ENCODE results near the gene C1QTNF7. TPM values are rescaled to one million over a fixed set of nuclear protein-coding genes. Genes with fewer than 3 reads are reported as not detected.

C1QTNF7 gene
- total RNA-seq, 1 experiment from 2014 or later = 0.21 TPM

DNA sequence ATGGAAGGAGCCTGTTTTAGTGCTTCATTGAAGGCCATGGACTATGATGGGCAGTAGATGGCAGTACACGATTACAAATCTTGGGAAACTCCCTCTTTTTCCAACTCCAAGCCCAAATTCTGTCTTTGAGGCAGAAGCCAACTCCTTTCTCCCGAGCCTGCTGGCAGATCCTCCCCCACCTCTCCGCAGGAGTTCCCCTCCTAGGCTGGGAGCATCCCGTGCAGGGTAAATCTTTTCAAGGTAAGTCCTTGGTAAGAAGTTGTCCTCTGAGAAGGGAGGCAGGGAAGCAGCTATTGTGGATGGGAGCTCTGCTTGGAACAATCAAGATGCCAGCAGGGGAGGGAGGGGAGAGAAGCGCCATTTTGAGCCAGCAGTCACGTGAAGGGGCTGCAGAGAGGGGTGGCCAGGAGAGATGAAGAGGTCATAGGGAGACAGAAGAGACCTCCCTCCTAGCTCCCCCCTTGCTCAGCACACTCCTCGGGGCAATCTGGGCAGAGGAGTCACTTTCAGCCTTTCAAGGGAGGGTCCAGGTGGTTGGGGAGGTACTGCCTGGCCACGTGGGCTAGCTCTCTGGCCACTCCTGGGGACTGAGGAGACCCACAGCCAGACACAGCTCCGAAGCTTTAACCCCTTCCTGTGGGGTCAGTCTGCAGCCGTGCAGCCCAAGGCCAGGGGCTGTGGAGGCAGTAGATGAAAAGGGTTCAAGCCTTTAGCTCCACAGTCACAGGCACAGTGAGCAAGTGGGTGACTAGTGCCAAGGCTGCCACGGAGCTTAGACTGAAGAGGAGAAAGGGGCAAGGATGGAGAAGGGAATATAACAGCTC, 51.5 kb downstream of the C1QTNF7 start:
- Histone ChIP-seq H3K36me3 (ENCODE audit: insufficient read depth, low read length, poor library complexity, severe bottlenecking) (no peaks in the 10 kb centered on the region), H3K4me3 (ENCODE audit: low read depth, low read length, poor library complexity, severe bottlenecking) (peak overlapping the region; percentile 59), H3K27ac (ENCODE audit: low read depth, low read length, poor library complexity, severe bottlenecking) (peak overlapping the region; percentile 69), H3K4me1 (ENCODE audit: insufficient read depth, low read length, poor library complexity, severe bottlenecking) (peaks cover 9% of the 10 kb centered on the region), H3K27me3 (replicated peaks; ENCODE audit: insufficient read depth, low read depth, low read length, poor library complexity) (no peaks in the 10 kb centered on the region), H3K9me3 (ENCODE audit: low read depth, low read length, poor library complexity, severe bottlenecking) (no peaks in the 10 kb centered on the region)
- peak; percentile 92 for DNase-seq (ENCODE audit: low spot score)
- ChIA-PET CTCF (interaction anchor here (0.5 to 1.8 kb wide), 7 partner anchors 20 to 1240 kb away, joined by 3 to 10 read pairs (median 5); no protein-coding TSS in a partner anchor), POLR2A (ENCODE audit: low non-redundant PET) (no interaction called here)
- intact Hi-C loops (cut with micrococcal nuclease; ENCODE audit: unreplicated experiment) = loop anchor here (1.0 to 10.0 kb wide), 7 partner anchors 171 to 786 kb away; no protein-coding TSS in a partner anchor
- no TSS peak for BruUV-seq (replicated peaks)
- TF ChIP-seq, protein P1, sequence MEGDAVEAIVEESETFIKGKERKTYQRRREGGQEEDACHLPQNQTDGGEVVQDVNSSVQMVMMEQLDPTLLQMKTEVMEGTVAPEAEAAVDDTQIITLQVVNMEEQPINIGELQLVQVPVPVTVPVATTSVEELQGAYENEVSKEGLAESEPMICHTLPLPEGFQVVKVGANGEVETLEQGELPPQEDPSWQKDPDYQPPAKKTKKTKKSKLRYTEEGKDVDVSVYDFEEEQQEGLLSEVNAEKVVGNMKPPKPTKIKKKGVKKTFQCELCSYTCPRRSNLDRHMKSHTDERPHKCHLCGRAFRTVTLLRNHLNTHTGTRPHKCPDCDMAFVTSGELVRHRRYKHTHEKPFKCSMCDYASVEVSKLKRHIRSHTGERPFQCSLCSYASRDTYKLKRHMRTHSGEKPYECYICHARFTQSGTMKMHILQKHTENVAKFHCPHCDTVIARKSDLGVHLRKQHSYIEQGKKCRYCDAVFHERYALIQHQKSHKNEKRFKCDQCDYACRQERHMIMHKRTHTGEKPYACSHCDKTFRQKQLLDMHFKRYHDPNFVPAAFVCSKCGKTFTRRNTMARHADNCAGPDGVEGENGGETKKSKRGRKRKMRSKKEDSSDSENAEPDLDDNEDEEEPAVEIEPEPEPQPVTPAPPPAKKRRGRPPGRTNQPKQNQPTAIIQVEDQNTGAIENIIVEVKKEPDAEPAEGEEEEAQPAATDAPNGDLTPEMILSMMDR (conservative IDR thresholded peaks at IDR 0.05; ENCODE audit: low read depth, low read length) = peak; percentile 82
- TF ChIP-seq EZH2 (IDR thresholded peaks at IDR 0.05; ENCODE audit: borderline replicate concordance, low read depth, low read length, poor library complexity, severe bottlenecking) = no peak

DNA sequence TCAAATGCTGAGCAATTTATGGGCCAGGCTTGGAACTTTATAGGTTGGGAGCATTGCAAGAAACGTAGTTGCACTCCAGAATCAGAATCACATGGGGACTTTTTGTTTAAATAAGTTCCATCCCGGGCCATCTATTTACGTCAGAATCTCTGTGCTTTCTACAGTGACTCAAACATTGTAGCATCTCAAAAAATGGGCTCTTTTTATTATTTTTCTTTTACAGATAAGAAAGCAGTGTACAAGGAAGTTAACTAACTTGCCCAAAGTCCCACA, 52.0 kb downstream of the C1QTNF7 start:
- CTCF ChIA-PET = interaction anchor here (0.6 to 1.8 kb wide), 5 partner anchors 20 to 476 kb away, joined by 5 to 10 read pairs (median 7); no protein-coding TSS in a partner anchor

DNA sequence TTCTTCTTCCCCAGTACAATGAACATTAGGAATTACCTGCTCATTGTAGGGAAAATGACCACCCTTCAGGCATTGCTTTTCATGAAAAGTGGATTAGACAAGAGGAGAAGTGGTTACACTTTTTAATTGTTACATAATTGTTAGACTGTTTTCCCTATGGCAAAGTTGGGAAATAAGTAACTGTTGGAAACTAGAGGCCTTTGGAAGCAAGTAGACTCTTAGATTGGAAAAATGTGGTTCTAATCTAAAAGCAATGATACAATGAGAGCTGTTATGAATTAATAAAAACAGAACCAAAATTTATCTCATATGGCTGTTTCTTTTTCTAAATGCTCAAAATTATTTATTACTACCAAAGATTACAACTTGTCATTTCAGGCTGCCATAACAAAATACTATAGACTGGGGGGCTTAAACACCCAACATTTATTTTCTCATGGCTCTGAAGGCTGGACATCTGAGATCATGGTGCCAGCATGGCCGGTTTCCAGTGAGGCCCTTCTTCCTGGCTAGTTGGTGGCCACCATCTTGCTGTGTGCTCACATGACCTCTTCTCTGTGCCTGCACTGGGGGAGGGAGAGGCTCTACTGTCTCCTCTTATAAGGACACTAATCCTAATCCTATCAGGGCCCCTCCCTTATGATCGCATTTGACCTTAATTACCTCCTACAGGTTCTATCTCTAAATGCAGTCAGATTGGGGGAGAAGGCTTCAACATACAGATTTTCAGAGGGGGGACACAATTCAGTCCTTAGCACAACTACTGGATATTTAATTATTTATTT, 54.3 kb downstream of the C1QTNF7 start:
- Histone ChIP-seq H3K4me1 (ENCODE audit: insufficient read depth, low read length, poor library complexity, severe bottlenecking) (peaks cover 9% of the 10 kb centered on the region), H3K27me3 (replicated peaks; ENCODE audit: insufficient read depth, low read depth, low read length, poor library complexity) (no peaks in the 10 kb centered on the region), H3K27ac (ENCODE audit: low read depth, low read length, poor library complexity, severe bottlenecking) (no peak overlapping the region), H3K9me3 (ENCODE audit: low read depth, low read length, poor library complexity, severe bottlenecking) (peaks cover 5% of the 10 kb centered on the region), H3K4me3 (ENCODE audit: low read depth, low read length, poor library complexity, severe bottlenecking) (no peak overlapping the region), H3K36me3 (ENCODE audit: insufficient read depth, low read length, poor library complexity, severe bottlenecking) (peaks cover 6% of the 10 kb centered on the region)
- DNase-seq (ENCODE audit: low spot score) = no peak
- intact Hi-C loops (cut with micrococcal nuclease; ENCODE audit: unreplicated experiment) = no loop called here
- ChIA-PET CTCF (no interaction called here), POLR2A (ENCODE audit: low non-redundant PET) (no interaction called here)
- BruUV-seq (replicated peaks) = no TSS peak
- TF ChIP-seq EZH2 (IDR thresholded peaks at IDR 0.05; ENCODE audit: borderline replicate concordance, low read depth, low read length, poor library complexity, severe bottlenecking) = no peak
- TF ChIP-seq, protein P1 (conservative IDR thresholded peaks at IDR 0.05; ENCODE audit: low read depth, low read length) = no peak

More for the DNA sequence above, 52.0 kb downstream of the C1QTNF7 start:
- intact Hi-C loops (cut with micrococcal nuclease; ENCODE audit: unreplicated experiment) = loop anchor here (1.0 to 10.0 kb wide), 7 partner anchors 170 to 785 kb away; no protein-coding TSS in a partner anchor
- peaks cover 1% of the 10 kb centered on the region for H3K36me3 ChIP-seq (ENCODE audit: insufficient read depth, low read length, poor library complexity, severe bottlenecking)
- TSS peak; percentile 60 for BruUV-seq (replicated peaks)
- H3K27ac ChIP-seq (ENCODE audit: low read depth, low read length, poor library complexity, severe bottlenecking) = peak overlapping the region; percentile 69
- H3K27me3 ChIP-seq (replicated peaks; ENCODE audit: insufficient read depth, low read depth, low read length, poor library complexity) = no peaks in the 10 kb centered on the region
- DNase-seq (ENCODE audit: low spot score) = no peak
- H3K4me1 ChIP-seq (ENCODE audit: insufficient read depth, low read length, poor library complexity, severe bottlenecking) = peaks cover 9% of the 10 kb centered on the region
- TF ChIP-seq EZH2 (IDR thresholded peaks at IDR 0.05; ENCODE audit: borderline replicate concordance, low read depth, low read length, poor library complexity, severe bottlenecking) = no peak
- TF ChIP-seq, protein P1 (conservative IDR thresholded peaks at IDR 0.05; ENCODE audit: low read depth, low read length) = no peak
- H3K4me3 ChIP-seq (ENCODE audit: low read depth, low read length, poor library complexity, severe bottlenecking) = peak overlapping the region; percentile 59
- POLR2A ChIA-PET (ENCODE audit: low non-redundant PET) = no interaction called here
- no peaks in the 10 kb centered on the region for H3K9me3 ChIP-seq (ENCODE audit: low read depth, low read length, poor library complexity, severe bottlenecking)

Measured in A673 (cell line).